Left kidney (tissue), 2 donors: ENCODE measurements around the gene BIRC7. TPM values are rescaled to one million over a fixed set of nuclear protein-coding genes. Genes with fewer than 3 reads are reported as not detected.

Experiments
- DNase-seq: peaks from one replicate; pipeline ENCODE4 v3.0.0-alpha.2; 2013
- polyA plus RNA-seq: library from polyadenylated mRNA; unstranded; fragments of 120-200 nt; gene quantifications from one replicate; pipeline ENCODE4 v1.2.1, GENCODE V29; 2013; ENCODE audit not compliant: insufficient read length

The BIRC7 gene
- polyA plus RNA-seq, 1 donor: 0.37 TPM

DNA sequence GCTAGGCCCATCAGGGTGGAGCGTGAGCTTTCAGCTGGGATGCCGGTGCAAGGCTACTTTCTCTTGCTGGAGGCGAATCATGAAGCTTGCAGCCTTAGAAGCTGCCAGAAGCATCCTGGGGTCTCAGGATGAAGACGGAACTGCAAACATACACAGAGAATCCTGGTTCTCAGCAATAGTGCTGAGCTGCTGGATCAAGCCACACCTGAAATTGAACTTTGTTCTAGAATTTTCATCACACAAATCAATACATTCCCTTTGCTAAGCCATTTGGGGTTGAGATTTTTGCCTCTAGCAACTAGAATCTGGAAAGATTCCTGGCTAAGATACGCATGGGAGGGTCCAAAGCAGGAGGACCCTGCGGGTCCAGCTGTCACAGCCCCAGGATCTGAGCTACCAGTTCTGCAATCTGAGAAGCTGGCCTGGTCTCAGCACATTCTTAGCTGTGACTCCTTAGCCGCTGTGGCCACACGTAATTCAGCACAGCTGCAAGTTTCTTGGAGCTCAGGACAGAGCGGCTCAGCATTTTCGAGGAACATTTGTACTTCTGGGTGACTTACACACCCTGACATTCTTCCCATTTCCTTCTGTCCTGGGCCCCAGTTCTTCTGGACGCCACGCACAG lies 30.3 kb downstream of the BIRC7 start:
- DNase-seq: no peak

DNA sequence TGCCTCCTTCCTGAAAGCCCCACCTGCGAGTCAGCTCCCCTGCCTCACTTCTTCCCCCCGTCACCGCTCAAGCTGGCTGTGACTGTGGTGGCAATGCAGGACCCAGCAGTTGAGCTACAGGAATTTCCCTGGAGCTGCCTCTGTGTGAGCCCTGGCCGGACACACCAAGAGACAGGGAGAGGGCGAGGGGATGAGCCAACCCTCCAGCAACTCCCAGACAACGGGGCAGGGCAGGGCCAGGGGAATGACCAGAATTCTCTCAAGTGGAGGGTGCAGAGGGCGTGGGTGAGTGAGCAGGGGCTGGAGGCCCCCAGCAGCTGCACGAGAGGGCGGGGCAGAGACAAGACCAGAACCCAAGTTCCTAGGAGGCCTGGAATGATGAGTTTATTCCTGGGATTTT lies 32.0 kb downstream of the BIRC7 start:
- DNase-seq: no peak

DNA sequence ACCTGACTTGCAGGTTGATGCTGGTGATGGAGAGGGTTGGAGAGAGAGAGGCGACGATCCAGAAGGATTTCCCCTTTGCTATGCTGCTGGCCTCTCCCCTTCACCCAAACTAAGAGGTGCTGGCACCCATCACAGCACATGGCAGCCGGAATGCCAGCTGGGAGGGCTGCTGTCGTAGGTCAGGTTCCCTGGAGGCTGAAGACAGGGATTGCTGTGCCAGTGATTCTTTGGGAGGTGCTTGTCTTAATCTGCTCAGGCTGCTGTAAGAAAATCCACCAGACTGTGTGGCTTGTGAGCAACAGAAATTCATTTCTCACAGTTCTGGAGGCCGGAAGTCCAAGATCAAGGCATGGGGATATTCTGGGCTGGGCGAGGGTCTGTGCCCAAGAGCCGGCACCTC lies 32.6 kb downstream of the BIRC7 start:
- DNase-seq: no peak

GRCh38 chr20:63268671-63269439 lies 33.1 kb downstream of the BIRC7 start:
- DNase-seq: no peak

DNA sequence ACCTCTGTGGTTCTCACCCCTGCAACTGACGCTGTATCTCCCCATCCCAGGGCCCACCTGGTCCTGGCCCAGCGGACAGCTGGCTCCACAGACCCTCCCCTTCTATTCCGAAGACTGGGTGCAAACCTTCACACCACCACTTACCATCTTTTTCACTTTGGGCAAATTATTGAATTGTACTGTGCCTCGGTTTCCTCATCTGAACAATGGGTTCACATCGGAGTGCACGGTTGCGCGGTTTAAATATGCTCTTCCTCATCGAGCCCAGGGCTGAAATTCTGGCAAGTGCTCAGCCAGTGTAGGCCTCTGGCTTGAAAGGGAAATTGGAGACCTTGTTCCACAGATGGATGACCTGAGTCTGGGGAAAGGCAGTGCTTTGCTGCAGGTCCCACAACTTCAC lies 34.0 kb downstream of the BIRC7 start:
- DNase-seq: no peak

- no peak for DNase-seq
Measured at GRCh38 chr20:63270606-63271325, 35.1 kb downstream of the BIRC7 start.

- peak; percentile 91 for DNase-seq
Measured at GRCh38 chr20:63272105-63273058, 36.7 kb downstream of the BIRC7 start, which contains the start of gene ARFGAP1. Gene ARFGAP1 (plus strand): TSS chr20:63272813. CDS start chr20:63275581, 2,768 bp downstream.

- DNase-seq: no peak
Measured at GRCh38 chr20:63273059-63273579, 37.4 kb downstream of the BIRC7 start.

GRCh38 chr20:63273635-63274380 lies 38.1 kb downstream of the BIRC7 start:
- DNase-seq: no peak

GRCh38 chr20:63274381-63275228 lies 38.9 kb downstream of the BIRC7 start:
- no peak for DNase-seq

- no peak for DNase-seq
Measured at GRCh38 chr20:63275825-63276224, 40.1 kb downstream of the BIRC7 start.

DNA sequence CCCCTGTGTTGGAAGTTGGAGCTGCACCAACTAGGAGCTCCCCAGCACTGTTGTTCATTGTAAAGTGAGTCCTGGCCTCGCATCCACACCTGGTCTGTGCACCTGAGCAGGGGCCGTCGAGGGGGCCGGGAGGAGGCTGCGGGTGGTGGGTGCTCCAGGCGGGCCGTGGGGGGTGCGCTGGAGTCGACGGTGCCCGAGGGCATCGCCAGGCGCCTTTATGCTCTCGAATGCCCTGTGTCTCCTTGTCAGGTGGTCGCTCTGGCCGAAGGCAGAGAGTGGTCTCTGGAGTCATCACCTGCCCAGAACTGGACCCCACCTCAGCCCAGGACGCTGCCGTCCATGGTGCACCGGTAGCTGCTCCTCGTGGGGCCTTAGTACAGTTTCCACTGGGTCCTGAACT lies 41.3 kb downstream of the BIRC7 start:
- no peak for DNase-seq

GRCh38 chr20:63277466-63278272 lies 42.0 kb downstream of the BIRC7 start:
- DNase-seq: no peak

DNA sequence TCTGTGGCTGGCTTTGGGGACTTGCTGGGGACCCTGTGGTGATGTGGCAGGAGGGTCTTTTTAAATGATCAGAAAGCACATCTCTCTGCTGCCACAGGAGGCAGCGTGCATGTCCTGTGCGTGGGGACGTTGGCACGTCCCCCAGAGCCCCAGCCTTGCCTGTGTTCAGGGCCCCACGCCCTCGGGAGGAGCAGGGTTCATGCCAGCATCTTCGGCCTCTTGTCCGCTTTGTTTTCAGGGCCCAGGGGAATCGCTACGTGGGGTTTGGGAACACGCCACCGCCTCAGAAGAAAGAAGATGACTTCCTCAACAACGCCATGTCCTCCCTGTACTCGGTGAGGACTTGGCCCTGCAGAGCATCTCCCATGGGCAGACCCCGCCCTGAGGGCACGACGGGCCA lies 43.0 kb downstream of the BIRC7 start:
- DNase-seq: no peak

DNA sequence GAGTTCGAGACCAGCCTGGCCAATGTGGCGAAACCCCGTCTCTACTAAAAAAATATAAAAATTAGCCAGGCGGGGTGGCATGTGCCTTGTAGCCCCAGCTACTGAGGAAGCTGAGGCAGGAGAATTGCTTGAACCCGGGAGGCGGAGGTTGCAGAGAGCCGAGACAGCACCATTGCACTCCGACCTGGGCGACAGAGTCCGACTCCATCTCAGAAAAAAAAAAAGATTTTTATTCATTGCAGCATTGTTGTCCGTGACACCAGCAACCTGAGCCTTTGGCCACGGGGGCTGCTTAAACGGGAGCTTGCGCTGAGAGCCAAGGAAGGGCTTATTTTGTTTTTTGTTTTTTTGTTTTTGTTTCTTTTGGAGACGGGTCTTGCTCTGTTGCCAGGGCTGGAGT lies 44.2 kb downstream of the BIRC7 start:
- no peak for DNase-seq

GRCh38 chr20:63280371-63280770 lies 44.7 kb downstream of the BIRC7 start:
- DNase-seq: no peak

- DNase-seq: no peak
Measured at GRCh38 chr20:63280929-63281545, 45.3 kb downstream of the BIRC7 start.
